Kidney (tissue), 14 donors: ENCODE measurements around the gene ADAMTS17. TPM values are rescaled to one million over a fixed set of nuclear protein-coding genes. Genes with fewer than 3 reads are reported as not detected.

Source experiments
- DNase-seq, 5 donors: peaks; one replicate each; pipeline ENCODE4 v3.0.0-alpha.2; 2013 to 2020
- FAIRE-seq: peaks from 2 replicates; lab custom pipeline; 2012; peaks lifted over from hg19 to GRCh38; lab: Jason Lieb, UNC
- H3K27ac ChIP-seq, 2 donors: one replicate each; pipeline ENCODE4 v1.7.0; 2013; ENCODE audit warnings: low read depth in 2 of 2, low read length in 2 of 2, inconsistent platforms in 1 of 2
- H3K27me3 ChIP-seq: one replicate; pipeline ENCODE4 v1.7.1; 2013; ENCODE audit warnings: low read length, inconsistent platforms; ENCODE audit not compliant: control insufficient read depth, insufficient read depth
- H3K36me3 ChIP-seq, 3 donors: one replicate each; pipeline versions ENCODE4 v1.7.0 to v1.7.1; 2013; ENCODE audit warnings: low read length in 3 of 3, control low read depth in 1 of 3, inconsistent platforms in 1 of 3; ENCODE audit not compliant: insufficient read depth in 3 of 3, control insufficient read depth in 2 of 3
- H3K4me1 ChIP-seq, 3 donors: one replicate each; pipeline versions ENCODE4 v1.7.0 to v1.7.1; 2013; ENCODE audit warnings: low read length in 3 of 3, inconsistent platforms in 1 of 3, low read depth in 1 of 3; ENCODE audit not compliant: control insufficient read depth in 2 of 3, insufficient read depth in 2 of 3
- H3K4me3 ChIP-seq, 3 donors: one replicate each; pipeline versions ENCODE4 v1.7.0 to v1.8.1; 2013; ENCODE audit warnings: low read length in 3 of 3, control low read depth in 1 of 3, inconsistent platforms in 1 of 3
- H3K9ac ChIP-seq, 3 donors: one replicate each; pipeline versions ENCODE4 v1.7.0 to v1.7.1; 2013; ENCODE audit warnings: low read length in 3 of 3, control low read depth in 1 of 3, inconsistent platforms in 1 of 3
- H3K9me3 ChIP-seq, 3 donors: one replicate each; pipeline versions ENCODE4 v1.7.0 to v1.7.1; 2013; ENCODE audit warnings: low read length in 3 of 3, control low read depth in 1 of 3, inconsistent platforms in 1 of 3; ENCODE audit not compliant: control insufficient read depth in 2 of 3, insufficient read depth in 1 of 3
- CTCF ChIP-seq: IDR thresholded peaks from 3 replicates; pipeline ENCODE4 v1.5.1; 2012; ENCODE audit warnings: mild to moderate bottlenecking, moderate library complexity, borderline replicate concordance; ENCODE audit not compliant: insufficient read depth; ENCODE audit errors: extremely low read depth
- intact Hi-C: fragments of 100-400 bp; cut with DNase I; formaldehyde crosslinking; loops from one replicate; pipeline ENCODE4 v1.11.1; 2022
- polyA plus RNA-seq: library from polyadenylated mRNA; stranded (reverse); fragments of 350-450 nt; fragmentation: Illumina TruSeq; extraction: RNeasy Lipid Tissue Mini Kit (QIAGEN cat#74804); gene quantifications from one replicate; pipeline ENCODE4 v1.2.3, GENCODE V29; 2014; ENCODE audit warnings: low read depth, low replicate concordance; ENCODE audit not compliant: insufficient read depth
- total RNA-seq: library from RNA; stranded (reverse); fragmentation: NEBNext Ultra II Directional; extraction: Animal tissue kit (Norgen Biotek cat#: 25700); gene quantifications from one replicate; pipeline ENCODE4 v1.2.1, GENCODE V29; 2021
- donor health status: control.
- donor health status: control.
- donor health status: control.
- donor health status: control.
- donor health status: control.
- donor health status: DM: yes; HTN: yes; CAD: no.
- donor health status: Normal renal cell carcinoma (clear cell type).

Gene ADAMTS17
- total and polyA plus RNA-seq, 2 donors from 2014 or later: 1.7 to 2.2 TPM

GRCh38 chr15:100016632-100017031 is 325.1 kb downstream of the ADAMTS17 start:
- no peak for FAIRE-seq
- H3K9ac ChIP-seq: no peak overlapping the region
- H3K4me1 ChIP-seq: peaks cover 0 to 4% (median 0%) of the 10 kb centered on the region in 3 donors
- no peak overlapping the region for H3K4me3 ChIP-seq
- H3K27ac ChIP-seq: no peak overlapping the region
- DNase-seq: no peak
- TF ChIP-seq CTCF: no peak
- no peaks in the 10 kb centered on the region for H3K36me3 ChIP-seq
- no peaks in the 10 kb centered on the region for H3K27me3 ChIP-seq
- no peaks in the 10 kb centered on the region for H3K9me3 ChIP-seq
- intact Hi-C loops: no loop called here

GRCh38 chr15:100011235-100011634 is 330.5 kb downstream of the ADAMTS17 start:
- H3K27me3 ChIP-seq: no peaks in the 10 kb centered on the region
- no peak overlapping the region for H3K27ac ChIP-seq
- no peaks in the 10 kb centered on the region for H3K4me1 ChIP-seq
- DNase-seq (no peak), FAIRE-seq (no peak)
- H3K9me3 ChIP-seq: no peaks in the 10 kb centered on the region
- TF ChIP-seq CTCF: no peak
- H3K9ac ChIP-seq: no peak overlapping the region
- no peaks in the 10 kb centered on the region for H3K36me3 ChIP-seq
- intact Hi-C loops: no loop called here
- H3K4me3 ChIP-seq: no peak overlapping the region

GRCh38 chr15:100009372-100009771 is 332.4 kb downstream of the ADAMTS17 start:
- no peaks in the 10 kb centered on the region for H3K36me3 ChIP-seq
- H3K4me3 ChIP-seq: no peak overlapping the region
- H3K27me3 ChIP-seq: no peaks in the 10 kb centered on the region
- no peak overlapping the region for H3K27ac ChIP-seq
- TF ChIP-seq CTCF: no peak
- no peak overlapping the region for H3K9ac ChIP-seq
- H3K4me1 ChIP-seq: no peaks in the 10 kb centered on the region
- no peak for FAIRE-seq
- no peaks in the 10 kb centered on the region for H3K9me3 ChIP-seq
- DNase-seq: peak in 1 of 5 donors; percentile 23
- intact Hi-C loops: no loop called here

GRCh38 chr15:100008258-100008657 is 333.5 kb downstream of the ADAMTS17 start:
- no peaks in the 10 kb centered on the region for H3K27me3 ChIP-seq
- DNase-seq: peak in 1 of 5 donors; percentile 16
- H3K4me1 ChIP-seq: no peaks in the 10 kb centered on the region
- TF ChIP-seq CTCF: no peak
- H3K27ac ChIP-seq: no peak overlapping the region
- H3K36me3 ChIP-seq: no peaks in the 10 kb centered on the region
- no peak overlapping the region for H3K9ac ChIP-seq
- no peak for FAIRE-seq
- H3K9me3 ChIP-seq: no peaks in the 10 kb centered on the region
- intact Hi-C loops: no loop called here
- no peak overlapping the region for H3K4me3 ChIP-seq
